Retinal pigment epithelial cell (primary cell): ENCODE measurements around the gene SSTR4.
A peak's percentile ranks its signal among the peaks of the same experiment; 100 is the strongest.

ENCODE experiments used
- DNase-seq: peaks from one replicate; pipeline ENCODE4 v3.0.0-alpha.2; 2010; ENCODE audit warnings: low read depth
- H3K4me3 ChIP-seq: 2 replicates; pipeline ENCODE4 v1.5.1; 2011; ENCODE audit warnings: mild to moderate bottlenecking, low read length, control low read depth, moderate library complexity
- TF ChIP-seq, protein P1 (sequence below): conservative IDR thresholded peaks from 2 replicates; pipeline ENCODE4 v1.5.1; 2011; ENCODE audit warnings: low read depth, low read length, control low read depth, inconsistent platforms

The SSTR4 gene

DNA sequence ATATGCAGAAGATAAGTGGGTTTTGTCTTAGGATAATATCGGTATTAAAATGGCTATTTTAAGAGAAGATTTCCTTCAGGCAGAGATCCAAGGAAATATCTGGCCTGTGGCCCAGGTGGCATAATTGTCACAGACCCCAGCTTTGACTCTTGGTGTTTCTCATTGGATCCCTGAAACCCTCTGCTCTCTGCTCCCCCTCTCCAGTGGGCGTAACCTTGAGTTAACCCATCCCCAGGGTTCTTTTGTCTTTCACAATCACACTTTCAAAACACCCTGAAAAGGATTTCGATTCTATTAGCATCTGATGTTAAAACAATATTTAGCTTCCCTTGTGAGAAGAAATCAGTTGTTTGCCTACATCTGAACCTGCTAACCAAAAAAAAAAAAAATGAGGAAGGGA, 7.2 kb downstream of the SSTR4 start:
- no peak for DNase-seq
- TF ChIP-seq, protein P1, sequence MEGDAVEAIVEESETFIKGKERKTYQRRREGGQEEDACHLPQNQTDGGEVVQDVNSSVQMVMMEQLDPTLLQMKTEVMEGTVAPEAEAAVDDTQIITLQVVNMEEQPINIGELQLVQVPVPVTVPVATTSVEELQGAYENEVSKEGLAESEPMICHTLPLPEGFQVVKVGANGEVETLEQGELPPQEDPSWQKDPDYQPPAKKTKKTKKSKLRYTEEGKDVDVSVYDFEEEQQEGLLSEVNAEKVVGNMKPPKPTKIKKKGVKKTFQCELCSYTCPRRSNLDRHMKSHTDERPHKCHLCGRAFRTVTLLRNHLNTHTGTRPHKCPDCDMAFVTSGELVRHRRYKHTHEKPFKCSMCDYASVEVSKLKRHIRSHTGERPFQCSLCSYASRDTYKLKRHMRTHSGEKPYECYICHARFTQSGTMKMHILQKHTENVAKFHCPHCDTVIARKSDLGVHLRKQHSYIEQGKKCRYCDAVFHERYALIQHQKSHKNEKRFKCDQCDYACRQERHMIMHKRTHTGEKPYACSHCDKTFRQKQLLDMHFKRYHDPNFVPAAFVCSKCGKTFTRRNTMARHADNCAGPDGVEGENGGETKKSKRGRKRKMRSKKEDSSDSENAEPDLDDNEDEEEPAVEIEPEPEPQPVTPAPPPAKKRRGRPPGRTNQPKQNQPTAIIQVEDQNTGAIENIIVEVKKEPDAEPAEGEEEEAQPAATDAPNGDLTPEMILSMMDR = no peak
- no peak overlapping the region for H3K4me3 ChIP-seq

DNA sequence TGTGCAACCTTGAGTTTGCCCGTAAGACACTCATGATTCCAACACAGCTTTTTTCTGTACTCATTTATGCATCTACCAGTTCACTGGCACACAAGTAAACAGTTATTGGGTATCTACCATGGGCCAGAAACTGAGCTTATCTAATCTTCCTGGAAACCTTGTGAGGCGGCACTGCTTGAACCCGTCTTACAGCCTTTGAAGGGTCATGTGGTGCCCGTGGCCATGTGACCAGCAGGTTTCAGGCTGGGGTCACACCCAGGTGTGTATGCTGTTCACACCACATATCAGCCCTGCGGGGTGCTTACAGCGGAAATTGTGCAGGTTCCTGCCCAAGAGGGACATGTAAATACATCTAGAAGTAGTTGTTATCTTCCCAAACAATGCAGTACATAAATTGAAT, 8.3 kb downstream of the SSTR4 start:
- no peak for DNase-seq
- TF ChIP-seq, protein P1 = no peak
- H3K4me3 ChIP-seq = no peak overlapping the region

DNA sequence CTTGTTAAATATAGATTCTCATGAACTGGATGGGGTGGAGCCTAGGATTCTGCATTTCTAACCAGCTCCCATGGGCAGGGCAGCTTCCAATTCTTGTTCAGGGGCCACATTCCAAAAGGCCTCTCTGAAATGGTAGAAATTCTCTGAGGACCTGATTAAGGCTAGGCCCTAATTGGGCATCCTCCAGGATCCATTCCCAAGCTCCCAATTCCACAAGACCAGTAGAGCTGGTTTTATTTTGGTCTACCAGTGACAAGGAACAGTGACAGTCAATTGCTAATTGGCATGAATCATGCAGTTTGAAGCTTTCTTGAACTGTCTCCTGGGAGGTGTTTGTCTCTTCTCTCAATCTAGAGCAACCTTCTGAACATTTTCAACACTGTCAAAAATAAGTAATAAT, 11.3 kb downstream of the SSTR4 start:
- no peak overlapping the region for H3K4me3 ChIP-seq
- TF ChIP-seq, protein P1 = no peak
- no peak for DNase-seq

DNA sequence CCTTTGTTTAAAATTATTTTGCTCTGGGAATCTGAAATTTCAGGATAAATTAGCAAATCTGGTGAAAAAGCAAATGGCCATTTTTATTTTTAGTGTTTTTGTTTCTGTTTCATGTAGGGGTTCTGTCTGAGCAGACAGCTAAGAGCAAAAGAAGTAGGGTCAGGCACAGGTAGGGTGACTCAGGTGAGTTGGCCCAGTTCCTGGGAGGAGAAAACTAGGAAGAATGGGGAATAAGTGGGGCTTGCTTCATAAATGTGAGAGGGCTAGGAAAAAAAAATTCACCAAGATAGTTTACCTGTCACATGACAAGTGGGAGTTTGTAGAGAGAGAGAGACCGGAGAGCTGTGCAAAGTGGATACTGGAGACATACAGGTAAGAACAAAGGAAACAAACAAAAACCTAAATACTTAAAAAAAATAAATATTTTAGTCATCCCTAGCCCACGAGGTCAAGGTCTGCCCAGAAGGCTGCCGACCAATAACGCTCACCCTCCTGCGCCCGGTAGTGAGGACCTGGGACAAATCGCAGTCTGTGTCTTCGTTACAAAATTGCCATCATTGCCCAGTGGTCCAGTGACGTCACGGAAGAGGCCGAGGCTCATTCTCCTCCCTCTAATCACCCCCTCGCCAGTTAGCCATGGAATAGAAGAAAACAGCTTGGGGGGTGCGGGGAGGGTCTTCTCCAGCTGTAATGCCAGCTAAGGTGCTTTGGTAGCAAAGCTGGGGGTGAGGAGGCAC, 12.1 kb downstream of the SSTR4 start:
- TF ChIP-seq, protein P1 = no peak
- no peak overlapping the region for H3K4me3 ChIP-seq
- no peak for DNase-seq

DNA sequence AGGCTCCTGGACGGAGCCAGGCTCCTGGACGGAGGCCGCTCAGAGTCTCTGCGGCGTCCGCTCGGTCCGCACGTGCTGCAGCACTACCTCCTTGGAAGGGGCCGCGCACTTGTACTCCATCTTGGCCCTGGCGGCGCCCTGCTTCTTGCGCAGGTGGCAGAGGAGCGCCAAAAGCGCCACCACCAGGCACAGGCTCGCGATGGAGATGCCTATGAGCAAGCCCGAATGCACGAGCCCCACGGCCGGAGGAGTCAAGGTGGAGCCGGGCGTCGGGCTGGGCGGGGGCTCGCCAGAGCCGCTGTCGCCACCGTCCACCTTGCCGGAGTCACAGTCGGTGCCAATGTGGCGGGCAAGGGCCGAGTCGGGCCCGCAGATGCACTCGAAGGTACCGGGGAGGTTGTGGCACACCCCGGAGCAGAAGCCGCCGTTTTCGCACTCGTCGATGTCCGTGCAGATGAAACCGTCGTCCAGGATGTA, 12.7 kb downstream of the SSTR4 start:
- TF ChIP-seq, protein P1 = no peak
- peak overlapping the region; percentile 11 for H3K4me3 ChIP-seq

DNA sequence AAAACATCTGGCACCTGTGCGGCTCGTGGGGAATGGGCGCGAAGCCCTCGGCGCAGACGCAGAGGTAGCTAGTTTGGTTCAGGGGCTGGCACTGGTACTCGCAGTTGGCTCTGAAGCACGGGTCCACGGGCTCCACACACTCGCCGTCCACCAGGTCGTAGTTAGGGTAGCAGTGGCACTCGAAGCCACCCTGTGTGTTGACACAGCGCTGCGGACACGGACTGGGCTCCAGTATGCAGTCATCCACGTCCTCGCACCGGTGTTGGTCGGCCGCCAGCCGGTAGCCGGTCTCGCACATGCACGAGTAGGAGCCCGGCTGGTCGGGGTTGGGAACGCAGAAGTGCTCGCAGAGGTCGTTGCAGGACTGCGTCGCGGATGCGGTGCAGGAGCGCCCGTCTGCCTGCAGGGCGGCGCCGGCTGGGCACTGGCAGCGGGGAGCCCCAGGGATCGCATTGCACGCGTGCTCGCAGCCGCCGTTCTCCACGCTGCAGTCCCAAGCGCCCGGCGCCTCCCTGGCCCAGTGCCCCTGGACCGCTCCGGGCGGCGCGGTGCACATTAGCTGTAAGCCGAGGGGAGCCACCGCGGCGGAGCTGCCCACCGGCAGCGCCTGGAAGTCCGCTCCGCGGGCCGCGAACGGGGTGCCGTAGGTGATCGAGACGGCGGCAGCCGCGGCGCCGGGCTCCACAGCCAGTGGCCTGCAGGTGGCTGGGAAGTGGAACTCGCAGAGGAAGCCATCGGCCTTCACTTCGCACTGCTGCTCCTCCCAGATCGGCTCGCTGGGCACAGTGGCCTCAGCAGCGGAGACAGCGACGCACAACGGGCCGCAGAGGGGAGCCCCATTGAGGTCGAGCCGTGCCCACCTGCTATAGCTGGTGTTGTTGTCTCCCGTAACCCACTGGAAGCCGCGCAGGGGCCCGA, 13.4 kb downstream of the SSTR4 start:
- H3K4me3 ChIP-seq = peak overlapping the region; percentile 35
- DNase-seq = no peak
- TF ChIP-seq, protein P1 = peak; percentile 43

More for the DNA sequence above, 12.7 kb downstream of the SSTR4 start:
- no peak for DNase-seq
